ENCODE results near the gene TCTN3.
"Not testable (repeated sequence)": the region's sequence is repeated elsewhere in the genome, so short reads cannot be mapped to it uniquely, and the experiment has no call there.

The TCTN3 gene

GRCh38 chr10:95688648-95689047 is 5.1 kb downstream of the TCTN3 start:
- no peak for DNase-seq (ENCODE audit: low spot score)

- no peak for DNase-seq (ENCODE audit: low spot score)
Measured at GRCh38 chr10:95683966-95684365, 9.8 kb downstream of the TCTN3 start.

GRCh38 chr10:95675403-95676116 is 18.2 kb downstream of the TCTN3 start:
- no peak for DNase-seq (ENCODE audit: low spot score)

DNA sequence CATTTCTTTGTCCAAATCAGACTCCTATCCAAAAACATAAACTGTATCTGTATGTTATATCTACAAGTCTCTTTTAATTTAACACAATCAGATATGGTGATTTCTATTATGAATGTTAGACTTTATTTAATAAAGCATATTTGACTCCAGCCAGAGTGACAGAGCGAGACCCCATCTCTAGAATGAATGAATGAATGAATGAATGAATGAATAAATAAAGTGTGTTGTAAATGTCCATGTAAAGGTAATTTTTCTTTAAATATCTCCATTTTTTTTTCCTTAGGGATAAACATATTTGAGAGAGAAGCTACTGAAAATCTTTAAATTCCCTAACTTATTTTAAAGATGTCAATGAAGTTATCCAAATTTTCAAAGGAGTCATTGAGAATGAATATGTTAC is 19.1 kb downstream of the TCTN3 start:
- DNase-seq (ENCODE audit: low spot score) = no peak

DNA sequence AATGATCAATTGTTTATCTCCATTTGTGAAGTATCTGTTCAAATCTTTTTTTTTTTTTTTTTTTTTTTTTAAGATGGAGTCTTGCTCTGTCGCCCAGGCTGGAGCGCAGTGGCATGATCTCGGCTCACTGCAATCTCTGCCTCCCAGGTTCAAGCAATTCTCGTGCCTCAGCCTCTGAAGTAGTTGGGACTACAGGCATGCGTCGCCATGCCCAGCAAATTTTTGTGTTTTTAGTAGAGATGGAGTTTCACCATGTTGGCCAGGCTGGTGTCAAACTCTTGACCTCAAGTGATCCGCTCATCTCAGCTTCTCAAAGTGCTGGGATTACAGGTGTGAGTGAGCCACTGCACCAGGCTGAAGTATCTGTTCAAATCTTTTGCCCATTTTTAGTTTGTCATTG is 21.1 kb downstream of the TCTN3 start:
- not testable (repeated sequence) for DNase-seq (ENCODE audit: low spot score)

GRCh38 chr10:95664543-95664942 is 29.2 kb downstream of the TCTN3 start:
- DNase-seq (ENCODE audit: low spot score) = no peak

GRCh38 chr10:95663496-95663895 is 30.2 kb downstream of the TCTN3 start:
- DNase-seq (ENCODE audit: low spot score) = no peak

DNA sequence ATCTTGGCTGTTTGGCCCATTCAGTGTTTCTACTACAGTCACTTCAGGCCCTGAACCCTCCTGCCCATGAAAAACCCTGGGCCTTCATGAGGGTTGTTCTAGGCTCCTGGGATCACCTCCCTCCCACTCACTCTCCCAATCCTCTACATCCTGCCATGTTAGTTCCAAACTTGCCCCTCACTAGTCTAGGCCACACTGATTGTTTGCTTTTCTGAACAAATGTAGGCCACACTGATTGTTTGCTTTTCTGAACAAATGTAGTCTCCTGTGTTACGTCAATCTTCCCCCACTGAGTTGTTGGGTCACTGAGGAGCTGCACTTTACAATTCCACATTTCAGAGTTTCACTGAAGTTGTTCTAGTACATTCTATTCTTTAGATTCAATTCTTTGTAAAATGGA is 31.9 kb downstream of the TCTN3 start:
- no peak for DNase-seq (ENCODE audit: low spot score)

DNA sequence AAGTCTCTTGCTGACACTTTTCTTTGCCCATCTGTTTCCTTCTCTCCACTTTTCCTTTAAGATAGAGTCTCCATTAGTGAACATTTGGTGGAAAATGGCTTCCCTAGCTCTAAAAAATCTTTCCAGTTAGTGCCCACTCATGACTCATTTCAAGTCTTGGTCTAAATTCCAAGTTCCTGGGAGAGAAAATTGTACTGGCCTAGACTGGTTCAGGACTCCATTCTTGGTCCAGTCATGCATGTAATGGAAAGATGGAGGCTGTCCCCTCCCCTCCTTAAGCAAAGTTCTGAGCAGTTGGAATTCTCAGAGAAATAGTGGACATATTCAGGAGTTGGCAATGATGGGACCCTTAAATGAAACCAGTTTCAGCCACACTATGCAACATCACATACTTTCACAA is 33.4 kb downstream of the TCTN3 start:
- DNase-seq (ENCODE audit: low spot score) = peak; percentile 39

- DNase-seq (ENCODE audit: low spot score) = no peak
Measured at GRCh38 chr10:95657250-95657649, 36.5 kb downstream of the TCTN3 start.

- peak; percentile 98 for DNase-seq (ENCODE audit: low spot score)
Measured at GRCh38 chr10:95656291-95657164, 37.2 kb downstream of the TCTN3 start, which contains the start of gene ALDH18A1. TSS of gene ALDH18A1 (minus strand) at chr10:95656711. CDS start at chr10:95653377, 3,334 bp downstream.

GRCh38 chr10:95655571-95656290 is 38.0 kb downstream of the TCTN3 start:
- DNase-seq (ENCODE audit: low spot score) = peak; percentile 29

DNA sequence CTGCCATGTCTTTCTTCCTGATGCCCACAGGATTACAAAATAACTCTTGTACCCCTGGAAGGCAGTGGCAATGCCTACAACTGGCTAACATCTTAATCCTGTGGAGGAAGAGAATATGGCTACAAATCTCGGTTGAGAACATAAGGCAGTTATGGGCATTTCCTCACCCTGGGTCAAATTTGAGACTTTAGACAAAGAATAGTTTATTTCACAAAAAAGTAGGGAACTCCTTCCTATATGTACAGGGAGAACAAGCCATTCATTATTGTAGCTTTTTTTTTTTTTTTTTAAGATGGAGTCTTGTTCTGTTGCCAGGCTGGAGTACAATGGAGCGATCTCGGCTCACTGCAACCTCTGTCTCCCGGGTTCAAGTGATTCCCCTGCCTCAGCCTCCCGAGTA is 39.8 kb downstream of the TCTN3 start:
- no peak for DNase-seq (ENCODE audit: low spot score)

DNA sequence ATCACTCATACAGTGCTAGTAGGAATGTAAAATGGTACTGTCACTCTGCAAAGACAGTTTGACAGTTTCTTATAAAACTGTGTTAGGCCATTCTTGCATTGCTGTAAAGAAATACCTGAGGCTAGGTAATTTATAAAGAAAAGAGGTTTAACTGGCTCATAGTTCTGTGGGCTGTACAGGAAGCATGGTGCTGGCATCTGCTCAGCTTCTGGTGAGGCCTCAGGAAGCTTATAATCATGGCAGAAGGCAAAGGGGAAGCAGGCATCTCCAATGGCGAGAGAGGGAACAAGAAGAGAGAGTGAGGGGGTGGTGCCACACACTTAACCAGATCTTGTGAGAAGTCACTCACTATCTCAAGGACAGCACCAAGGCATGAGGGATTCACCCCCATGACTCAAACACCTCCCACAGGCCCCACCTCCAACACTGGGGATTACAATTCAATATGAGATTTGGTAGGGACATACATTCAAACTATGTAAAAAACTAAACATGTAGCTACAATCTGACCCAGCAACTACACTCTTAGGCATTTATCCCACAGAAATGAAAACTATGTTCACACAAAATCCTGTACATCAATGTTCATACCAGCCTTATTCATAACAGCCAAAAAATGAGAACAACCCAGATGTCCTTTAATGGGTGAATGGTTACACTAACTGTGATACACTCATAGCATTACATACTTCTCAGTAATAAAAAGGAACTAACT is 42.2 kb downstream of the TCTN3 start:
- DNase-seq (ENCODE audit: low spot score) = no peak

DNA sequence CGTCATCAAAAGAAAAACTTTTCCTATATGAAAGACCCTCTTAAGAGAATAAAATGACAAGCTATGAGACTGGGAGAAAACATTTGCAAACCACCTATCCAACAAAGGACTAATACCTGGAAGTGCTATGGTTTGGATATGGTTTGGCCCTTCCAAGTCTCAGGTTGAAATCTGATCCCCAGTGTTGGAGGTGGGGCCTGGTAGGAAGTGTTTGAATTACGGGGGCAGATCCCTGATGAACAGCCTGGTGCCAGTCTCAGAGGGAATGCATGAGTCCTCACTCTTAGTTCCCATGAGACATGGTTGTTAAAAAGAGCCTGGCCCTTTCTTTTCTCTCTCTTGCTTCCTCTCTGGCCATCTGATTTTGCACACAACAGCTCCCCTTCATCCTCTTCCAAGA is 43.5 kb downstream of the TCTN3 start:
- no peak for DNase-seq (ENCODE audit: low spot score)

DNA sequence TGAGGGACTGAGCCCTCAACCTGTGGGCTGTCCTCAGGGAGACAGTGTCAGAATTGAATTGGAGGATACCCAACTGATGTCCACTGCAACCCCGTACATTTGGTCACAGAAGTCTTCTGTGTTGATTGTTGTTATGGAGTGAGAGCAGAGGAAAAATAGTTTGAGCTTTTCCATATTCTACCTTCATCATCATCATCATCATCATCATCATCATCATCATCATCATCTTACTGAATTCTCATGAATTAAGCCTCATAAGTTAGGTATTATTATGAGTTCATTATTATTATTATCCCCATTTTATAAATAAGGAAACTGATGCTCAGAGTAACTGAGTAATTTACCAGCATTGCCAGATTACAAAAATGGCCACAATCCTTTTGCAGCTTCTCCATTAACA is 45.6 kb downstream of the TCTN3 start:
- no peak for DNase-seq (ENCODE audit: low spot score)

GRCh38 chr10:95646160-95646559 is 47.6 kb downstream of the TCTN3 start:
- DNase-seq (ENCODE audit: low spot score) = no peak

GRCh38 chr10:95644901-95645300 is 48.8 kb downstream of the TCTN3 start:
- DNase-seq (ENCODE audit: low spot score) = no peak

DNA sequence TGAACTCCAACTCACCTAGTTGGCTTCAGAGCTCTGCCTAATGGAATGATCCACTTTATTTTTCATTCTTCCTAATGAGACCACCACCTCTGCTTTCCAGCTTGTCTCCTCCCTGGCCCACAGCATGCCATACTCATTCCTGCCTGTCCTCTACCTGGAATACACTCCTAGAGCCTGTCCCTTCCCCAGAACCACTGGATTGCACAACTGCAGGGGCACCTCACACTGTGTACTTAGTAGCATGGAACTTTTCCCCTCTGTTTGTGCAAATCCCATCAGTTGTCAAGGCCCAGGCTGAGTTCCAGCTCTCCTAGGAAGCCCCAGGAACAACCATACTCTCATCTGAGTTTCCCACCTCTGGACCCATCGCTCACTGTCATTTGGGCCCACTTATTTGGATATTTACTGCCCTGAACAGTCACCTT is 52.8 kb downstream of the TCTN3 start:
- DNase-seq (ENCODE audit: low spot score) = no peak

GRCh38 chr10:95637911-95638310 is 55.8 kb downstream of the TCTN3 start:
- no peak for DNase-seq (ENCODE audit: low spot score)

DNA sequence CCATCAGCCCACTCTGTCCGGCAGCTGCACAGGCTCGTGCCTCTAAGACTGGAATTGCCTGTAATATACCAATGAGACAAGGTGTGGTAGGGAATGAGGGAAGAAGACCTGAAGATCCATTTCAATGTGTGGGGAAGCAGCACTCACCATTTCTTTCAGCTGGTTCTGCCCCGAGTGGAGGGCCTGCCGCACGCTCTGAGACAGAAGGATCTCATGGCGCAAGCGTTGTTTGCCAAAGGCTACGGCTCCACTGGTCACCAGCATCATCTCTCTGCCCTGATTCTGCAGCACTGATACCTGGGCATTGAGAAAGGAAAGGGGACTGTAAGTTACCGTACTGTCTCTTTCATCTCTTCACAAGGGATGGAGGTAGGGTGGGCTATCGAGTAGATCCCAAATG is 56.6 kb downstream of the TCTN3 start:
- DNase-seq (ENCODE audit: low spot score) = no peak

- no peak for DNase-seq (ENCODE audit: low spot score)
Measured at GRCh38 chr10:95635319-95635733, 58.4 kb downstream of the TCTN3 start.

Data from GM03348 (cell line).